ENCODE measurements around the gene GNPDA1. TPM values are rescaled to one million over a fixed set of nuclear protein-coding genes. Genes with fewer than 3 reads are reported as not detected.
A peak's percentile ranks its signal among the peaks of the same experiment; 100 is the strongest.
"Not testable (repeated sequence)": the region's sequence is repeated elsewhere in the genome, so short reads cannot be mapped to it uniquely, and the experiment has no call there.

Gene GNPDA1
- total RNA-seq (ENCODE audit: insufficient read depth, low replicate concordance) = 14.0 TPM

GRCh38 chr5:142012792-142013388, at the start of gene GNPDA1:
TSS of gene GNPDA1 (minus strand) at chr5:142013027. CDS start at chr5:142012035, 992 bp downstream.
- DNase-seq (ENCODE audit: low spot score) = peak; percentile 71

GRCh38 chr5:142059304-142059940, 46.6 kb upstream of the GNPDA1 start:
- no peak for DNase-seq (ENCODE audit: low spot score)

GRCh38 chr5:142057697-142058056, 44.9 kb upstream of the GNPDA1 start:
- DNase-seq (ENCODE audit: low spot score) = no peak

GRCh38 chr5:142056816-142057696, 44.2 kb upstream of the GNPDA1 start:
- no peak for DNase-seq (ENCODE audit: low spot score)

- peak; percentile 89 for DNase-seq (ENCODE audit: low spot score)
These were observed 42.5 kb upstream of the GNPDA1 start for GRCh38 chr5:142055301-142055700.

- peak; percentile 69 for DNase-seq (ENCODE audit: low spot score)
These were observed 40.8 kb upstream of the GNPDA1 start for GRCh38 chr5:142053426-142054151.

- DNase-seq (ENCODE audit: low spot score) = not testable (repeated sequence)
These were observed 39.2 kb upstream of the GNPDA1 start for GRCh38 chr5:142052026-142052425.

GRCh38 chr5:142048272-142048671, 35.4 kb upstream of the GNPDA1 start:
- DNase-seq (ENCODE audit: low spot score) = no peak

- DNase-seq (ENCODE audit: low spot score) = no peak
These were observed 33.4 kb upstream of the GNPDA1 start for GRCh38 chr5:142046191-142046590.

- DNase-seq (ENCODE audit: low spot score) = not testable (repeated sequence)
These were observed 28.1 kb upstream of the GNPDA1 start for GRCh38 chr5:142040881-142041280.

GRCh38 chr5:142040285-142040684, 27.5 kb upstream of the GNPDA1 start:
- DNase-seq (ENCODE audit: low spot score) = no peak

- no peak for DNase-seq (ENCODE audit: low spot score)
These were observed 25.9 kb upstream of the GNPDA1 start for GRCh38 chr5:142038735-142039134.

GRCh38 chr5:142037599-142037998, 24.8 kb upstream of the GNPDA1 start:
- not testable (repeated sequence) for DNase-seq (ENCODE audit: low spot score)

GRCh38 chr5:142036918-142037317, 24.1 kb upstream of the GNPDA1 start:
- no peak for DNase-seq (ENCODE audit: low spot score)

GRCh38 chr5:142034994-142035393, 22.2 kb upstream of the GNPDA1 start:
- DNase-seq (ENCODE audit: low spot score) = no peak

GRCh38 chr5:142033632-142034567, 21.1 kb upstream of the GNPDA1 start:
- DNase-seq (ENCODE audit: low spot score) = not testable (repeated sequence)

GRCh38 chr5:142032747-142033631, 20.2 kb upstream of the GNPDA1 start:
- DNase-seq (ENCODE audit: low spot score) = peak; percentile 80

GRCh38 chr5:142032150-142032549, 19.3 kb upstream of the GNPDA1 start:
- DNase-seq (ENCODE audit: low spot score) = no peak

GRCh38 chr5:142025637-142026036, 12.8 kb upstream of the GNPDA1 start:
- no peak for DNase-seq (ENCODE audit: low spot score)

Data from umbilical cord (tissue), 2 donors.